H1 (cell line): ENCODE data around the gene SCD. TPM values are rescaled to one million over a fixed set of nuclear protein-coding genes. Genes with fewer than 3 reads are reported as not detected.

Source experiments
- CTCF ChIA-PET: fragments of 300-600 bp; sonication (Branson Sonifier 250); formaldehyde crosslinking; loops from one replicate; lab custom pipeline; 2021; ENCODE audit not compliant: partially characterized antibody; lab: Charles Lee
- POLR2A ChIA-PET: fragments of 300-600 bp; sonication (Branson Sonifier 250); formaldehyde crosslinking; loops from one replicate; lab custom pipeline; 2021; ENCODE audit warnings: inconsistent platforms; ENCODE audit not compliant: partially characterized antibody; lab: Charles Lee
- DNase-seq, 2 experiments: peaks; one replicate each; pipeline versions ENCODE4 v3.0.0 to v3.0.0-alpha.2; 2010 to 2022; ENCODE audit warnings: low spot score in 2 of 2, low read depth in 1 of 2, mixed read lengths in 1 of 2
- FAIRE-seq: peaks from 2 replicates; lab custom pipeline; 2011; peaks lifted over from hg19 to GRCh38; lab: Jason Lieb, UNC
- H2AFZ ChIP-seq: 2 replicates; pipeline ENCODE4 v1.8.1; 2012; ENCODE audit warnings: low read length, inconsistent platforms
- H2AK5ac ChIP-seq: 2 replicates; pipeline ENCODE4 v1.6.1; 2013; ENCODE audit warnings: low read depth, low read length
- H2BK120ac ChIP-seq: replicated peaks from 2 replicates; pipeline ENCODE3; 2013; ENCODE audit warnings: low read depth, low read length, inconsistent platforms
- H2BK12ac ChIP-seq: 2 replicates; pipeline ENCODE4 v1.6.1; 2013; ENCODE audit warnings: low read depth, low read length
- H2BK15ac ChIP-seq: 2 replicates; pipeline ENCODE4 v1.6.1; 2013; ENCODE audit warnings: low read length
- H2BK20ac ChIP-seq: 2 replicates; pipeline ENCODE4 v1.6.1; 2013; ENCODE audit warnings: low read length
- H2BK5ac ChIP-seq: 2 replicates; pipeline ENCODE4 v1.6.1; 2013; ENCODE audit warnings: low read depth, low read length
- H3K14ac ChIP-seq: 2 replicates; pipeline ENCODE4 v1.6.1; 2013; ENCODE audit warnings: inconsistent platforms; ENCODE audit not compliant: insufficient read length
- H3K18ac ChIP-seq: 2 replicates; pipeline ENCODE4 v1.6.1; 2013; ENCODE audit warnings: low read length; ENCODE audit errors: extremely low read depth
- H3K23ac ChIP-seq: 2 replicates; pipeline ENCODE4 v1.6.1; 2013; ENCODE audit warnings: inconsistent platforms; ENCODE audit not compliant: insufficient read length
- H3K23me2 ChIP-seq: 2 replicates; pipeline ENCODE4 v1.6.1; 2013; ENCODE audit warnings: low read depth, low read length
- H3K27ac ChIP-seq: 2 replicates; pipeline ENCODE4 v1.6.1; 2011; ENCODE audit warnings: low read depth, low read length, inconsistent platforms
- H3K27me3 ChIP-seq, 4 experiments: replicated peaks in 1 of 4; 1 replicate in 1 of 4; 2 replicates in 3 of 4; pipeline versions ENCODE4 v1.6.1 to v1.8.1; 2011 to 2013; ENCODE audit warnings: low read length in 3 of 4, mild to moderate bottlenecking in 3 of 4, inconsistent platforms in 2 of 4, mixed read lengths in 2 of 4, moderate library complexity in 1 of 4; ENCODE audit not compliant: control insufficient read depth in 3 of 4, insufficient read depth in 3 of 4; ENCODE audit errors: extremely low read depth in 1 of 4
- H3K36me3 ChIP-seq, 4 experiments: 2 replicates each; pipeline versions ENCODE4 v1.6.1 to v1.8.1; 2011 to 2013; ENCODE audit warnings: mild to moderate bottlenecking in 4 of 4, low read length in 3 of 4, moderate library complexity in 2 of 4, control low read depth in 1 of 4, inconsistent platforms in 1 of 4; ENCODE audit not compliant: insufficient read depth in 4 of 4, control insufficient read depth in 2 of 4
- H3K4ac ChIP-seq: replicated peaks from 2 replicates; pipeline ENCODE3; 2013; ENCODE audit warnings: low read length, low read depth, mixed read lengths, inconsistent platforms; ENCODE audit not compliant: insufficient read length
- H3K4me1 ChIP-seq, 4 experiments: replicated peaks in 1 of 4; 1 replicate in 1 of 4; 2 replicates in 3 of 4; pipeline versions ENCODE4 v1.6.1 to v1.8.1; 2011 to 2013; ENCODE audit warnings: low read length in 3 of 4, inconsistent platforms in 2 of 4, mixed read lengths in 1 of 4; ENCODE audit not compliant: insufficient read depth in 4 of 4, control insufficient read depth in 3 of 4
- H3K4me2 ChIP-seq, 2 experiments: 2 replicates each; pipeline versions ENCODE4 v1.6.1 to v1.8.1; 2011 to 2013; ENCODE audit warnings: low read depth in 2 of 2, low read length in 2 of 2, control low read depth in 1 of 2, inconsistent platforms in 1 of 2, mild to moderate bottlenecking in 1 of 2; ENCODE audit not compliant: insufficient read depth in 1 of 2
- H3K4me3 ChIP-seq, 4 experiments: fragments of 200-600, 300-600 bp in 1 of 4; sonication (generic), shearing (Covaris generic), sonication (Bioruptor Twin) in 1 of 4; 2 replicates each; pipeline versions ENCODE4 v1.5.1 to v1.8.1; 2011 to 2016; ENCODE audit warnings: low read length in 4 of 4, low read depth in 3 of 4, control low read depth in 2 of 4, inconsistent platforms in 2 of 4, mild to moderate bottlenecking in 2 of 4, mixed read lengths in 1 of 4, moderate library complexity in 1 of 4; ENCODE audit not compliant: insufficient read depth in 2 of 4; ENCODE audit errors: extremely low read depth in 1 of 4
- H3K56ac ChIP-seq: replicated peaks from 2 replicates; pipeline ENCODE3; 2013; ENCODE audit warnings: low read depth, mild to moderate bottlenecking, mixed read lengths, low read length, inconsistent platforms; ENCODE audit not compliant: insufficient read length
- H3K79me1 ChIP-seq: 2 replicates; pipeline ENCODE4 v1.6.1; 2013; ENCODE audit warnings: low read depth, low read length, control low read depth
- H3K79me2 ChIP-seq, 2 experiments: 2 replicates each; pipeline versions ENCODE4 v1.6.1 to v1.8.1; 2012 to 2013; ENCODE audit warnings: low read length in 2 of 2, mild to moderate bottlenecking in 2 of 2, inconsistent platforms in 1 of 2; ENCODE audit not compliant: insufficient read depth in 2 of 2, control insufficient read depth in 1 of 2
- H3K9ac ChIP-seq, 4 experiments: replicated peaks in 1 of 4; 1 replicate in 1 of 4; 2 replicates in 3 of 4; pipeline versions ENCODE4 v1.6.1 to v1.8.1; 2011 to 2013; ENCODE audit warnings: low read depth in 3 of 4, low read length in 3 of 4, control low read depth in 2 of 4, mild to moderate bottlenecking in 2 of 4, moderate library complexity in 2 of 4, inconsistent platforms in 1 of 4; ENCODE audit errors: extremely low read depth in 1 of 4
- H3K9me3 ChIP-seq, 2 experiments: 2 replicates each; pipeline versions ENCODE4 v1.6.1 to v1.8.1; 2012 to 2013; ENCODE audit warnings: mild to moderate bottlenecking in 2 of 2, moderate library complexity in 2 of 2, control low read depth in 1 of 2, inconsistent platforms in 1 of 2, low read depth in 1 of 2, low read length in 1 of 2, mixed read lengths in 1 of 2; ENCODE audit not compliant: insufficient read depth in 2 of 2
- H4K20me1 ChIP-seq, 2 experiments: replicated peaks in 1 of 2; 2 replicates each; pipeline versions ENCODE3 to v1.8.1; 2011 to 2013; ENCODE audit warnings: inconsistent platforms in 2 of 2, low read length in 2 of 2, mild to moderate bottlenecking in 1 of 2; ENCODE audit not compliant: insufficient read depth in 2 of 2, control insufficient read depth in 1 of 2
- H4K5ac ChIP-seq: 2 replicates; pipeline ENCODE4 v1.6.1; 2013; ENCODE audit warnings: low read length, low read depth, mixed read lengths, inconsistent platforms; ENCODE audit not compliant: insufficient read length
- H4K8ac ChIP-seq: 2 replicates; pipeline ENCODE4 v1.8.0; 2013; ENCODE audit warnings: mild to moderate bottlenecking, moderate library complexity, low read length, inconsistent platforms; ENCODE audit not compliant: insufficient read depth; ENCODE audit errors: extremely low read depth
- H4K91ac ChIP-seq: replicated peaks from 2 replicates; pipeline ENCODE3; 2013; ENCODE audit warnings: low read length, mixed read lengths, inconsistent platforms; ENCODE audit not compliant: insufficient read length
- CHD1 ChIP-seq: IDR thresholded peaks from 2 replicates; pipeline ENCODE4 v1.6.1; 2012; ENCODE audit warnings: low read depth, low read length, improper control_type of control experiment
- SIX5 ChIP-seq: IDR thresholded peaks from 2 replicates; pipeline ENCODE4 v1.6.1; 2011; ENCODE audit warnings: mild to moderate bottlenecking, low read depth, low read length
- ZNF274 ChIP-seq: IDR thresholded peaks from 2 replicates; pipeline ENCODE4 v1.7.0; 2012; ENCODE audit warnings: low read length, borderline replicate concordance; ENCODE audit errors: extremely low read depth
- WGBS, 2 experiments: shearing (Covaris generic) in 1 of 2; methylation state at CpG; one replicate each; pipeline versions ENCODE4 v1.1.6 to v1.1.7; 2013 to 2015; ENCODE audit warnings: low lambda C conversion rate in 2 of 2, mixed read lengths in 2 of 2, inconsistent platforms in 1 of 2, low coverage in 1 of 2, missing lambda C conversion rate in 1 of 2; ENCODE audit not compliant: insufficient replicate concordance in 2 of 2, insufficient coverage in 1 of 2, insufficient read length in 1 of 2; ENCODE audit errors: extremely low coverage in 1 of 2, missing lambda C conversion rate in 1 of 2; 5-methylcytosine and 5-hydroxymethylcytosine counted together
- polyA plus RNA-seq, 7 experiments: library from polyadenylated mRNA; depleted of rRNA in 3 of 7; stranded (reverse) in 5 of 7; unstranded in 2 of 7; fragments of >200 nt in 5 of 7; fragments of 200-250 nt in 2 of 7; gene quantifications; 1 replicate in 5 of 7; 2 replicates in 1 of 7; 4 replicates in 1 of 7; pipeline versions ENCODE4 v1.2.1 to v1.2.3, GENCODE V29; 2011 to 2013; ENCODE audit warnings: missing spikeins in 2 of 7, mixed read lengths in 2 of 7
- total RNA-seq: library from RNA; stranded (reverse); fragmentation: NEBNext Ultra II Directional; extraction: Animal tissue kit (Norgen Biotek cat#: 25700); gene quantifications from 2 replicates; pipeline ENCODE4 v1.2.1, GENCODE V29; 2021

The SCD gene
- total and polyA plus RNA-seq, 2 of the 8 experiments (the other 6 are each of a cell fraction or from before 2014, with no cell fraction given), result 397 to 621 TPM

GRCh38 chr10:100395626-100396025, 48.6 kb downstream of the SCD start:
- no peaks in the 10 kb centered on the region for H3K27me3 ChIP-seq
- H3K79me1 ChIP-seq, result no peaks in the 10 kb centered on the region
- H3K79me2 ChIP-seq, result no peaks in the 10 kb centered on the region
- H3K23me2 ChIP-seq, result no peaks in the 10 kb centered on the region
- WGBS, 2 experiments, result 93% methylated on average over 2 of the region's 2 CpGs; no CpG with 5 or more reads in 1 of the 2 experiments
- no peak overlapping the region for H4K8ac ChIP-seq
- H2BK5ac ChIP-seq, result no peak overlapping the region
- no peak overlapping the region for H2BK15ac ChIP-seq
- DNase-seq, result no peak
- H3K9me3 ChIP-seq, result no peaks in the 10 kb centered on the region
- H3K36me3 ChIP-seq, result no peaks in the 10 kb centered on the region
- no peak overlapping the region for H3K9ac ChIP-seq
- no peaks in the 10 kb centered on the region for H3K4me1 ChIP-seq
- no peak overlapping the region for H3K27ac ChIP-seq
- H2BK120ac ChIP-seq, result no peak overlapping the region
- no peak for FAIRE-seq
- H2BK20ac ChIP-seq, result no peak overlapping the region
- no peak overlapping the region for H3K4me3 ChIP-seq
- no peak overlapping the region for H3K18ac ChIP-seq
- no peak overlapping the region for H3K4me2 ChIP-seq
- H3K23ac ChIP-seq, result no peak overlapping the region
- no peak overlapping the region for H2AFZ ChIP-seq
- no peak overlapping the region for H3K4ac ChIP-seq
- POLR2A ChIA-PET, result interaction anchor here (0.9 to 1.4 kb wide), 2 partner anchors 22 to 49 kb away, joined by 3 to 4 read pairs; partner anchors contain the start of gene SCD
- H2BK12ac ChIP-seq, result no peak overlapping the region
- H3K56ac ChIP-seq, result no peak overlapping the region
- H4K5ac ChIP-seq, result no peak overlapping the region
- CTCF ChIA-PET, result interaction anchor here (0.6 to 1.6 kb wide), 5 partner anchors 9 to 115 kb away, joined by 3 to 5 read pairs (median 3); no protein-coding TSS in a partner anchor
- H4K20me1 ChIP-seq, result no peaks in the 10 kb centered on the region
- no peak overlapping the region for H3K14ac ChIP-seq
- no peak overlapping the region for H4K91ac ChIP-seq
- H2AK5ac ChIP-seq, result no peak overlapping the region
- TF ChIP-seq ZNF274 (no peak), SIX5 (no peak), CHD1 (no peak)
